ENCODE results near the gene SLC48A1. TPM values are rescaled to one million over a fixed set of nuclear protein-coding genes. Genes with fewer than 3 reads are reported as not detected.

The SLC48A1 gene
- total RNA-seq, 1 experiment from 2014 or later, result 20.0 TPM

DNA sequence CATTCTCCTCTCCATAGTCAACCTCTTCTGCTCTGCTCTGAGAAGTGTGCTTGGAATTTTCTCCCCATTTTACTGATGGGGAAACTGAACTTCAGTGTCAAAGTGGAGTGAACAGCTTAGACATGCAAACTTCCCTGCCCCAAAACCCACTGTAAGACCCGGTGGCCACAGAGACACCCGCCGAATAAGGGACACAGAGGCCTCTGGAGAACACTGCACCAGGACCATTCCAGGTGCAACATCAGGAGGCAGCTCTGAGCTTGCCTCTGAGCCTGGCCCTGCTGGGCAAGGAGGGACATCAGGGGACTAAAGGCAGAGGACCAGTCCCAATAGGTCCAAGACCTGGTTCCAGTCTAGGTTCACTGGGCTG is 45.0 kb downstream of the SLC48A1 start:
- peak overlapping the region; percentile 98 for H3K27ac ChIP-seq (ENCODE audit: low read depth, low read length)
- peak overlapping the region; percentile 100 for H3K4me2 ChIP-seq (ENCODE audit: low read length)
- TF ChIP-seq, protein P1, sequence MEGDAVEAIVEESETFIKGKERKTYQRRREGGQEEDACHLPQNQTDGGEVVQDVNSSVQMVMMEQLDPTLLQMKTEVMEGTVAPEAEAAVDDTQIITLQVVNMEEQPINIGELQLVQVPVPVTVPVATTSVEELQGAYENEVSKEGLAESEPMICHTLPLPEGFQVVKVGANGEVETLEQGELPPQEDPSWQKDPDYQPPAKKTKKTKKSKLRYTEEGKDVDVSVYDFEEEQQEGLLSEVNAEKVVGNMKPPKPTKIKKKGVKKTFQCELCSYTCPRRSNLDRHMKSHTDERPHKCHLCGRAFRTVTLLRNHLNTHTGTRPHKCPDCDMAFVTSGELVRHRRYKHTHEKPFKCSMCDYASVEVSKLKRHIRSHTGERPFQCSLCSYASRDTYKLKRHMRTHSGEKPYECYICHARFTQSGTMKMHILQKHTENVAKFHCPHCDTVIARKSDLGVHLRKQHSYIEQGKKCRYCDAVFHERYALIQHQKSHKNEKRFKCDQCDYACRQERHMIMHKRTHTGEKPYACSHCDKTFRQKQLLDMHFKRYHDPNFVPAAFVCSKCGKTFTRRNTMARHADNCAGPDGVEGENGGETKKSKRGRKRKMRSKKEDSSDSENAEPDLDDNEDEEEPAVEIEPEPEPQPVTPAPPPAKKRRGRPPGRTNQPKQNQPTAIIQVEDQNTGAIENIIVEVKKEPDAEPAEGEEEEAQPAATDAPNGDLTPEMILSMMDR (IDR thresholded peaks at IDR 0.05 in 2 of 3, conservative IDR thresholded peaks at IDR 0.05 in 1 of 3; ENCODE audit: borderline replicate concordance in 1 of 3, insufficient read depth in 1 of 3, low read depth in 2 of 3, low read length in 2 of 3), result peak in 2 of 3 experiments; percentile 3 to 38; a peak in 2 of 6 replicates
- TF ChIP-seq EZH2 (IDR thresholded peaks at IDR 0.05), result no peak
- CTCF ChIA-PET, result interaction anchor here (1.1 to 2.9 kb wide), 2 partner anchors 18 to 20 kb away, joined by 3 to 26 read pairs; no protein-coding TSS in a partner anchor
- POLR2A ChIA-PET, result interaction anchor here (2.2 kb wide), 1 partner anchor 11 kb away, joined by 8 read pairs; no protein-coding TSS in a partner anchor
- peaks cover 43 to 85% of the 10 kb centered on the region in 2 experiments for H3K4me1 ChIP-seq (ENCODE audit: control insufficient read depth in 1 of 2, insufficient read depth in 2 of 2, low read length in 2 of 2)
- ATAC-seq (no peak), DNase-seq (ENCODE audit: low read depth, low spot score) (no peak)
- RAD21 ChIA-PET (ENCODE audit: low non-redundant PET in 1 of 2, low total read pairs in 2 of 2, uncharacterized antibody in 2 of 2, unreplicated experiment in 2 of 2), result no interaction called here
- H4K20me1 ChIP-seq (ENCODE audit: insufficient read depth), result no peaks in the 10 kb centered on the region
- no peak overlapping the region for H2AFZ ChIP-seq (ENCODE audit: low read depth, low read length, poor library complexity, severe bottlenecking)
- peaks cover 66% of the 10 kb centered on the region for H3K79me2 ChIP-seq (ENCODE audit: insufficient read depth, low read length)
- no peaks in the 10 kb centered on the region for H3K9me3 ChIP-seq (ENCODE audit: control insufficient read depth in 1 of 2, insufficient read depth in 1 of 2, low read depth in 1 of 2, low read length in 2 of 2)
- H3K4me3 ChIP-seq (replicated peaks in 1 of 2; ENCODE audit: low read depth in 1 of 2, low read length in 2 of 2), result no peak overlapping the region
- H3K9me2 ChIP-seq (ENCODE audit: insufficient read depth), result no peaks in the 10 kb centered on the region
- H3K27me3 ChIP-seq (ENCODE audit: insufficient read depth, low read length), result no peaks in the 10 kb centered on the region
- BruUV-seq (replicated peaks), result no TSS peak
- no peak overlapping the region for H3K9ac ChIP-seq (ENCODE audit: low read length)
- H3K36me3 ChIP-seq (ENCODE audit: control insufficient read depth in 1 of 2, insufficient read depth in 2 of 2, low read length in 2 of 2), result no peaks in the 10 kb centered on the region
- intact Hi-C loops (cut with micrococcal nuclease), result no loop called here

GRCh38 chr12:47818467-47819137 is 45.6 kb downstream of the SLC48A1 start:
- Histone ChIP-seq H3K27ac (ENCODE audit: low read depth, low read length) (peak overlapping the region; percentile 98), H3K79me2 (ENCODE audit: insufficient read depth, low read length) (peaks cover 60% of the 10 kb centered on the region), H3K4me2 (ENCODE audit: low read length) (peak overlapping the region; percentile 100), H3K4me3 (replicated peaks in 1 of 2; ENCODE audit: low read depth in 1 of 2, low read length in 2 of 2) (peak overlapping the region; percentile 70 to 86), H3K9me3 (ENCODE audit: control insufficient read depth in 1 of 2, insufficient read depth in 1 of 2, low read depth in 1 of 2, low read length in 2 of 2) (no peaks in the 10 kb centered on the region), H3K9me2 (ENCODE audit: insufficient read depth) (no peaks in the 10 kb centered on the region), H3K36me3 (ENCODE audit: control insufficient read depth in 1 of 2, insufficient read depth in 2 of 2, low read length in 2 of 2) (no peaks in the 10 kb centered on the region), H3K27me3 (ENCODE audit: insufficient read depth, low read length) (no peaks in the 10 kb centered on the region), H2AFZ (ENCODE audit: low read depth, low read length, poor library complexity, severe bottlenecking) (no peak overlapping the region), H3K9ac (ENCODE audit: low read length) (peak overlapping the region; percentile 97), H3K4me1 (ENCODE audit: control insufficient read depth in 1 of 2, insufficient read depth in 2 of 2, low read length in 2 of 2) (peaks cover 39 to 79% of the 10 kb centered on the region in 2 experiments), H4K20me1 (ENCODE audit: insufficient read depth) (no peaks in the 10 kb centered on the region)
- no TSS peak for BruUV-seq (replicated peaks)
- RAD21 ChIA-PET (ENCODE audit: low non-redundant PET in 1 of 2, low total read pairs in 2 of 2, uncharacterized antibody in 2 of 2, unreplicated experiment in 2 of 2), result no interaction called here
- no peak for ATAC-seq
- POLR2A ChIA-PET, result interaction anchor here (2.2 kb wide), 1 partner anchor 10 kb away, joined by 8 read pairs; no protein-coding TSS in a partner anchor
- no peak for DNase-seq (ENCODE audit: low read depth, low spot score)
- CTCF ChIA-PET, result interaction anchor here (2.9 kb wide), 1 partner anchor 19 kb away, joined by 26 read pairs; no protein-coding TSS in a partner anchor
- intact Hi-C loops (cut with micrococcal nuclease), result no loop called here
- TF ChIP-seq JUND (IDR thresholded peaks at IDR 0.05) (no peak), ELF1 (IDR thresholded peaks at IDR 0.05; ENCODE audit: borderline replicate concordance, low read depth) (no peak)
- TF ChIP-seq, protein P1 (IDR thresholded peaks at IDR 0.05 in 2 of 3, conservative IDR thresholded peaks at IDR 0.05 in 1 of 3; ENCODE audit: borderline replicate concordance in 1 of 3, insufficient read depth in 1 of 3, low read depth in 2 of 3, low read length in 2 of 3), result no peak
